SK-N-SH (cell line): ENCODE results near the gene NIPA2. TPM values are rescaled to one million over a fixed set of nuclear protein-coding genes. Genes with fewer than 3 reads are reported as not detected.
"Not testable (repeated sequence)": the region's sequence is repeated elsewhere in the genome, so short reads cannot be mapped to it uniquely, and the experiment has no call there.

Experiments used
- CTCF ChIA-PET: fragments of 300-600, 350-600 bp; formaldehyde crosslinking; extraction: SDS; loops from one replicate; lab custom pipeline; 2021; lab: Yijun Ruan, JAX
- POLR2A ChIA-PET: fragments of 350-600 bp; sonication (Branson Sonifier 250); formaldehyde crosslinking; extraction: SDS; loops from one replicate; lab custom pipeline; 2020; ENCODE audit warnings: antibody characterized with exemption, inconsistent platforms; lab: Yijun Ruan, JAX
- DNase-seq: peaks from one replicate; pipeline ENCODE4 v3.0.0; 2012
- H2AFZ ChIP-seq: fragments of 200-600 bp; sonication (generic); 2 replicates; pipeline ENCODE4 v1.8.1; 2016; ENCODE audit warnings: antibody characterized with exemption, mild to moderate bottlenecking, low read depth
- H3F3A ChIP-seq: fragments of 200-600 bp; sonication (generic); replicated peaks from 2 replicates; pipeline ENCODE3; 2016; ENCODE audit warnings: antibody characterized with exemption, mild to moderate bottlenecking; ENCODE audit not compliant: insufficient read depth
- H3K27ac ChIP-seq, 2 experiments: fragments of 200-500 bp in 1 of 2; fragments of 200-600 bp in 1 of 2; sonication (Bioruptor generic) in 1 of 2; sonication (generic), shearing (Covaris generic) in 1 of 2; 2 replicates each; pipeline versions ENCODE4 v1.5.1 to v1.6.1; 2014 to 2016; ENCODE audit warnings: low read depth in 2 of 2, inconsistent platforms in 1 of 2, low read length in 1 of 2, mild to moderate bottlenecking in 1 of 2, mixed read lengths in 1 of 2
- H3K27me3 ChIP-seq: fragments of 200-600 bp; sonication (generic), shearing (Covaris generic); 2 replicates; pipeline ENCODE4 v1.6.1; 2016; ENCODE audit warnings: mixed run types; ENCODE audit not compliant: insufficient read depth
- H3K36me3 ChIP-seq, 2 experiments: fragments of 200-500 bp in 1 of 2; fragments of 200-600 bp in 1 of 2; sonication (Bioruptor generic) in 1 of 2; sonication (generic) in 1 of 2; replicated peaks in 1 of 2; 2 replicates each; pipeline versions ENCODE3 to v1.5.1; 2014 to 2016; ENCODE audit warnings: low read length in 1 of 2, mild to moderate bottlenecking in 1 of 2; ENCODE audit not compliant: insufficient read depth in 2 of 2, control insufficient read depth in 1 of 2
- H3K4me1 ChIP-seq, 2 experiments: fragments of 200-500 bp in 1 of 2; fragments of 200-600 bp in 1 of 2; sonication (Bioruptor generic) in 1 of 2; sonication (generic), shearing (Covaris generic) in 1 of 2; 2 replicates each; pipeline versions ENCODE4 v1.5.1 to v1.6.1; 2014 to 2016; ENCODE audit warnings: low read depth in 1 of 2, low read length in 1 of 2, mixed run types in 1 of 2; ENCODE audit not compliant: insufficient read depth in 2 of 2, control insufficient read depth in 1 of 2
- H3K4me2 ChIP-seq: fragments of 200-600 bp; sonication (generic), shearing (Covaris generic); 2 replicates; pipeline ENCODE4 v1.6.1; 2017; ENCODE audit warnings: mixed run types
- H3K4me3 ChIP-seq, 2 experiments: fragments of 200-500 bp in 1 of 2; fragments of 200-600 bp in 1 of 2; sonication (Bioruptor generic) in 1 of 2; sonication (generic), shearing (Covaris generic) in 1 of 2; 2 replicates each; pipeline versions ENCODE4 v1.5.1 to v1.8.1; 2014 to 2016; ENCODE audit warnings: low read depth in 2 of 2, inconsistent platforms in 1 of 2, low read length in 1 of 2, mild to moderate bottlenecking in 1 of 2, mixed read lengths in 1 of 2, moderate library complexity in 1 of 2
- H3K79me2 ChIP-seq: fragments of 200-600 bp; sonication (generic); 2 replicates; pipeline ENCODE4 v1.8.1; 2017; ENCODE audit warnings: mild to moderate bottlenecking; ENCODE audit not compliant: insufficient read depth
- H3K9ac ChIP-seq: fragments of 200-600 bp; sonication (generic); 2 replicates; pipeline ENCODE4 v1.6.1; 2017; ENCODE audit warnings: mixed run types
- H3K9me2 ChIP-seq: fragments of 200-600 bp; sonication (generic); 2 replicates; pipeline ENCODE4 v1.6.1; 2017; ENCODE audit warnings: mixed run types
- H3K9me3 ChIP-seq: fragments of 200-600 bp; sonication (generic); 2 replicates; pipeline ENCODE4 v1.6.1; 2017; ENCODE audit warnings: mixed run types, mild to moderate bottlenecking, moderate library complexity
- H4K20me1 ChIP-seq: fragments of 200-600 bp; sonication (generic); 2 replicates; pipeline ENCODE4 v1.6.1; 2017; ENCODE audit warnings: mild to moderate bottlenecking, mixed run types; ENCODE audit not compliant: insufficient read depth
- EP300 ChIP-seq, 2 experiments: IDR thresholded peaks; 2 replicates each; pipeline versions ENCODE4 v1.4.0 to v1.6.1; 2012; ENCODE audit warnings: borderline replicate concordance in 1 of 2, low read depth in 1 of 2, low read length in 1 of 2
- EZH2phosphoT487 ChIP-seq: fragments of 200-600 bp; sonication (generic); IDR thresholded peaks from 2 replicates; pipeline ENCODE4 v1.6.1; 2017; ENCODE audit warnings: low read depth, mixed run types, mild to moderate bottlenecking, antibody characterized with exemption, moderate library complexity, borderline replicate concordance
- FOSL2 ChIP-seq: IDR thresholded peaks from 2 replicates; pipeline ENCODE4 v1.4.0; 2012; ENCODE audit warnings: low read depth, mild to moderate bottlenecking, moderate library complexity, borderline replicate concordance
- JUND ChIP-seq: IDR thresholded peaks from 2 replicates; pipeline ENCODE4 v1.4.0; 2012
- MXI1 ChIP-seq: IDR thresholded peaks from 2 replicates; pipeline ENCODE4 v1.6.1; 2012; ENCODE audit warnings: mild to moderate bottlenecking, low read depth, low read length, improper control_type of control experiment
- NRF1 ChIP-seq: IDR thresholded peaks from 2 replicates; pipeline ENCODE4 v1.6.1; 2012; ENCODE audit warnings: low read depth, mild to moderate bottlenecking, low read length
- POLR2AphosphoS5 ChIP-seq: IDR thresholded peaks from 2 replicates; pipeline ENCODE4 v1.6.1; 2012; ENCODE audit warnings: low read depth, low read length
- SIN3A ChIP-seq: IDR thresholded peaks from 2 replicates; pipeline ENCODE4 v1.6.1; 2012; ENCODE audit warnings: low read depth, mild to moderate bottlenecking, low read length, moderate library complexity, borderline replicate concordance
- TEAD4 ChIP-seq: IDR thresholded peaks from 2 replicates; pipeline ENCODE4 v1.4.0; 2012; ENCODE audit warnings: mild to moderate bottlenecking, borderline replicate concordance; ENCODE audit not compliant: insufficient read depth
- WGBS: methylation state at CpG from one replicate; pipeline ENCODE4 v1.1.6; 2017; ENCODE audit warnings: low lambda C conversion rate; 5-methylcytosine and 5-hydroxymethylcytosine counted together
- polyA plus RNA-seq, 3 experiments: library from polyadenylated mRNA; depleted of rRNA; stranded (reverse); fragments of >200 nt; gene quantifications; 2 replicates each; pipeline ENCODE4 v1.2.3, GENCODE V29; 2012
- TF ChIP-seq, protein P1 (sequence below): IDR thresholded peaks from 2 replicates; pipeline ENCODE4 v1.4.0; 2012; ENCODE audit warnings: low read depth, borderline replicate concordance
- TF ChIP-seq, protein P2 (sequence below): IDR thresholded peaks from 2 replicates; pipeline ENCODE4 v1.4.0; 2012; ENCODE audit warnings: low read depth, borderline replicate concordance
- TF ChIP-seq, protein P3 (sequence below): IDR thresholded peaks from 2 replicates; pipeline ENCODE4; 2012
- TF ChIP-seq, protein P4 (sequence below): fragments of 150-350 bp; IDR thresholded peaks from 2 replicates; pipeline ENCODE4 v1.6.1; 2016; ENCODE audit warnings: mild to moderate bottlenecking, low read depth, low read length

Gene NIPA2
- polyA plus RNA-seq, 1 of the 3 experiments (the other 2 are of a cell fraction), result 32.0 TPM

DNA sequence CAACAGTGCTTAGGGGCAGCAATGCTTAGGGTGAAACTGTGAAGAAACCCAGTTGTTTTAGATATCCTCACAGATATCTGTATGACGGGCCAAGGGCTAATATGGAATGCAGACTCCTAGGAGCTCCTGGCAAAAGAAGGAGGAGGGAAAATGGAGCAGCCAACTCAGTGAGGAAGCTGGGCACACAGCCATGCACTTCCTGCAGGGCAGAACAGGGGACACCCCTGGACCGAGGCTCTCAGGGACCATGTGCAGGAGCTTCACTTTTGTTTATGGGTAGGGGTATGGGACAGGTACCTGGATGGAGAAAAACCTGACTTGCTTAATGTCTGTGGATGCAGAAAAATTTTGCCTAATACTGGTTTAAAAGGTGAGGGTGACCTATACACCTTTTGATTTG lies 31.8 kb upstream of the NIPA2 start:
- H3K9ac ChIP-seq, result no peak overlapping the region
- H3K4me1 ChIP-seq, result peaks cover 0 to 6% of the 10 kb centered on the region in 2 experiments; a peak in 1 of 4 replicates
- H3F3A ChIP-seq, result no peaks in the 10 kb centered on the region
- no peaks in the 10 kb centered on the region for H3K9me3 ChIP-seq
- 0 out of 2 replicates have a peak, but pooled peaks cover 4% of the 10 kb centered on the region for H3K79me2 ChIP-seq
- no peaks in the 10 kb centered on the region for H3K27me3 ChIP-seq
- no peak overlapping the region for H3K4me2 ChIP-seq
- H3K9me2 ChIP-seq, result no peaks in the 10 kb centered on the region
- no peak overlapping the region for H3K4me3 ChIP-seq
- H3K27ac ChIP-seq, result no peak overlapping the region
- POLR2A ChIA-PET, result no interaction called here
- CTCF ChIA-PET, result no interaction called here
- H4K20me1 ChIP-seq, result no peaks in the 10 kb centered on the region
- no peak for DNase-seq
- WGBS, result 79% methylated on average over 2 of the region's 2 CpGs
- TF ChIP-seq, protein P1, sequence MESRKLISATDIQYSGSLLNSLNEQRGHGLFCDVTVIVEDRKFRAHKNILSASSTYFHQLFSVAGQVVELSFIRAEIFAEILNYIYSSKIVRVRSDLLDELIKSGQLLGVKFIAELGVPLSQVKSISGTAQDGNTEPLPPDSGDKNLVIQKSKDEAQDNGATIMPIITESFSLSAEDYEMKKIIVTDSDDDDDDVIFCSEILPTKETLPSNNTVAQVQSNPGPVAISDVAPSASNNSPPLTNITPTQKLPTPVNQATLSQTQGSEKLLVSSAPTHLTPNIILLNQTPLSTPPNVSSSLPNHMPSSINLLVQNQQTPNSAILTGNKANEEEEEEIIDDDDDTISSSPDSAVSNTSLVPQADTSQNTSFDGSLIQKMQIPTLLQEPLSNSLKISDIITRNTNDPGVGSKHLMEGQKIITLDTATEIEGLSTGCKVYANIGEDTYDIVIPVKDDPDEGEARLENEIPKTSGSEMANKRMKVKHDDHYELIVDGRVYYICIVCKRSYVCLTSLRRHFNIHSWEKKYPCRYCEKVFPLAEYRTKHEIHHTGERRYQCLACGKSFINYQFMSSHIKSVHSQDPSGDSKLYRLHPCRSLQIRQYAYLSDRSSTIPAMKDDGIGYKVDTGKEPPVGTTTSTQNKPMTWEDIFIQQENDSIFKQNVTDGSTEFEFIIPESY, result no peak
- TF ChIP-seq, protein P2, sequence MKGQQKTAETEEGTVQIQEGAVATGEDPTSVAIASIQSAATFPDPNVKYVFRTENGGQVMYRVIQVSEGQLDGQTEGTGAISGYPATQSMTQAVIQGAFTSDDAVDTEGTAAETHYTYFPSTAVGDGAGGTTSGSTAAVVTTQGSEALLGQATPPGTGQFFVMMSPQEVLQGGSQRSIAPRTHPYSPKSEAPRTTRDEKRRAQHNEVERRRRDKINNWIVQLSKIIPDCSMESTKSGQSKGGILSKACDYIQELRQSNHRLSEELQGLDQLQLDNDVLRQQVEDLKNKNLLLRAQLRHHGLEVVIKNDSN, result no peak
- TF ChIP-seq EP300 (IDR thresholded peaks at IDR 0.05; ENCODE audit: borderline replicate concordance in 1 of 2, low read depth in 1 of 2, low read length in 1 of 2), result no peak
- no peak for TF ChIP-seq EZH2phosphoT487
- TF ChIP-seq, protein P3, sequence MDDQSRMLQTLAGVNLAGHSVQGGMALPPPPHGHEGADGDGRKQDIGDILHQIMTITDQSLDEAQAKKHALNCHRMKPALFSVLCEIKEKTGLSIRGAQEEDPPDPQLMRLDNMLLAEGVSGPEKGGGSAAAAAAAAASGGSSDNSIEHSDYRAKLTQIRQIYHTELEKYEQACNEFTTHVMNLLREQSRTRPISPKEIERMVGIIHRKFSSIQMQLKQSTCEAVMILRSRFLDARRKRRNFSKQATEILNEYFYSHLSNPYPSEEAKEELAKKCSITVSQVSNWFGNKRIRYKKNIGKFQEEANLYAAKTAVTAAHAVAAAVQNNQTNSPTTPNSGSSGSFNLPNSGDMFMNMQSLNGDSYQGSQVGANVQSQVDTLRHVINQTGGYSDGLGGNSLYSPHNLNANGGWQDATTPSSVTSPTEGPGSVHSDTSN, result no peak
- TF ChIP-seq MXI1, result no peak
- H3K36me3 ChIP-seq, result no peaks in the 10 kb centered on the region
- no peak overlapping the region for H2AFZ ChIP-seq

DNA sequence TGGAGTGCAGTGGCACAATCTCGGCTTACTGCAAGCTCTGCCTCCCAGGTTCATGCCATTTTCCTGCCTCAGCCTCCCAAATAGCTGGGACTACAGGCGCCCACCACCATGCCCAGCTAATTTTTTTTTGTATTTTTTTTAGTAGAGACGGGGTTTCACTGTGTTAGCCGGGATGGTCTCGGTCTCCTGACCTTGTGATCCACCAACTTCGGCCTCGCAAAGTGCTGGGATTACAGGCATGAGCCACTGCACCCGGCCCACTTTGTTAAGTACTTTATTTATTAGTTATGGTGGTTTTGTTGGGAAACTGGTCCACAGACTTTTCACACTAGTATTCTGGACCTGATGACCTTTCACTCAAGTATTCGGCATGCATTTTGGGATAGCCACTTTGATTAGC lies 30.6 kb upstream of the NIPA2 start:
- H3K4me3 ChIP-seq, CTCF ChIA-PET, DNase-seq, H3K27ac ChIP-seq, H3K4me1 ChIP-seq, H4K20me1 ChIP-seq, H3K4me2 ChIP-seq, H3K79me2 ChIP-seq, H3K36me3 ChIP-seq, H3K9me2 ChIP-seq, H3K9me3 ChIP-seq, POLR2A ChIA-PET, H3K9ac ChIP-seq, H3F3A ChIP-seq, H2AFZ ChIP-seq, H3K27me3 ChIP-seq: not testable (repeated sequence)
- WGBS, result 89% methylated on average over 9 of the region's 9 CpGs

DNA sequence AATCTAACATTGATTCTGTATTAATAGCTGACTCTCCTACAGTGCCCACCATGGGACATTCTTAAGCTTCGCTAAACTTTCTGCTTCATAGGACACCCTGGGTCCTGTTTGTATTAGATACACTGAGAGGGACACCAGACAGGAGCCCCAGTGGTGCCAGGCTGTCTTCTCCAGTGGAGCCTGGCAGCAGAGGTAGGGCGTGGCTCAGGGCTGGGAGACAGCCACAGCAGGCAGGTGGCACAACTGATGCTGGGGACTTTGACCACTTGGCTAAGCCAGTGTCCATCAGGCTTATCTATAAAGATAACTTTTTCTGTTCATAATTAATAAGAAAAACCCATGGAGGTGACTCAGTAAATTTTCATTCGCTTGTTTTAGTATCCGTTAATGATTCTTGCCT lies 30.2 kb upstream of the NIPA2 start:
- 99% methylated on average over 4 of the region's 4 CpGs for WGBS
- ChIA-PET CTCF (no interaction called here), POLR2A (no interaction called here)
- Histone ChIP-seq H3K27me3 (no peaks in the 10 kb centered on the region), H3K9ac (no peak overlapping the region), H4K20me1 (no peaks in the 10 kb centered on the region), H3K4me1 (peaks cover 0 to 6% of the 10 kb centered on the region in 2 experiments; a peak in 1 of 4 replicates), H3K79me2 (0 out of 2 replicates have a peak, but pooled peaks cover 4% of the 10 kb centered on the region), H3K9me2 (no peaks in the 10 kb centered on the region), H3K36me3 (no peaks in the 10 kb centered on the region), H3K27ac (no peak overlapping the region), H3K4me3 (no peak overlapping the region), H3K4me2 (no peak overlapping the region), H2AFZ (no peak overlapping the region), H3K9me3 (no peaks in the 10 kb centered on the region), H3F3A (no peaks in the 10 kb centered on the region)
- no peak for DNase-seq
- TF ChIP-seq SIN3A, result no peak
- TF ChIP-seq, protein P4, sequence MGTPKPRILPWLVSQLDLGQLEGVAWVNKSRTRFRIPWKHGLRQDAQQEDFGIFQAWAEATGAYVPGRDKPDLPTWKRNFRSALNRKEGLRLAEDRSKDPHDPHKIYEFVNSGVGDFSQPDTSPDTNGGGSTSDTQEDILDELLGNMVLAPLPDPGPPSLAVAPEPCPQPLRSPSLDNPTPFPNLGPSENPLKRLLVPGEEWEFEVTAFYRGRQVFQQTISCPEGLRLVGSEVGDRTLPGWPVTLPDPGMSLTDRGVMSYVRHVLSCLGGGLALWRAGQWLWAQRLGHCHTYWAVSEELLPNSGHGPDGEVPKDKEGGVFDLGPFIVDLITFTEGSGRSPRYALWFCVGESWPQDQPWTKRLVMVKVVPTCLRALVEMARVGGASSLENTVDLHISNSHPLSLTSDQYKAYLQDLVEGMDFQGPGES, result no peak
- TF ChIP-seq JUND, result no peak
- no peak for TF ChIP-seq FOSL2
- TF ChIP-seq POLR2AphosphoS5, result no peak
- TF ChIP-seq NRF1, result no peak
- TF ChIP-seq, protein P3, result no peak
- TF ChIP-seq TEAD4, result no peak
